Measurements from ENCODE around the gene MARK2. TPM values are rescaled to one million over a fixed set of nuclear protein-coding genes. Genes with fewer than 3 reads are reported as not detected.

The MARK2 gene
- total and polyA plus RNA-seq, 2 of the 8 experiments (the other 6 are each of a cell fraction or from before 2014, with no cell fraction given), result 19.3 to 58.5 TPM

DNA sequence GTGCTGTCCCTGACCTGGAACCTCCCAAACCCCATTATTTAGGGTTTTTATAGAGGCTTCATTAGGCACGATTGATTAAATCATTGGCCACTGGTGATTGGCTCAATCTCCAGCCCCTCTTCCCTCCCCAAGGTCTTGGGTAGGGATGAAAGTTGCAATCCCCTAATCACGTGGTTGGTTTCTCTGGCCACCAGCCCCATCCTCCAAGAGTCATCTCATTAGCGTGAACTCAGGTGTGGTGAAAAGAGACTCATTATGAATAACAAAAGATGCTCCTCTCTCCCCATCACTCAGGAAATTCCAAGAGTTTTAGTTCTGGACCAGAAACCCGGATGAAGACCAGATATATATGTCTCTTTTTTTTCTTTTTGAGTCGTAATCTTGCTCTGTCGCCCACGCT lies 7.6 kb upstream of the MARK2 start:
- Histone ChIP-seq H3K18ac (ENCODE audit: extremely low read depth, low read length) (0 out of 2 replicates have a peak overlapping the region, but pooled peaks have one; percentile 34), H3K4me3 (ENCODE audit: extremely low read depth in 1 of 4, insufficient read depth in 2 of 4, low read depth in 3 of 4, low read length in 4 of 4) (peak overlapping the region in 1 of 4 experiments; percentile 1; a peak in 1 of 8 replicates), H3K27ac (ENCODE audit: low read depth, low read length) (no peak overlapping the region), H3K56ac (replicated peaks; ENCODE audit: insufficient read length, low read depth, low read length) (no peak overlapping the region), H3K27me3 (replicated peaks in 1 of 4; ENCODE audit: control insufficient read depth in 3 of 4, extremely low read depth in 1 of 4, insufficient read depth in 3 of 4, low read length in 3 of 4) (no peaks in the 10 kb centered on the region), H3K9me3 (ENCODE audit: insufficient read depth in 2 of 2, low read depth in 1 of 2, low read length in 1 of 2) (no peaks in the 10 kb centered on the region), H3K79me1 (ENCODE audit: low read depth, low read length) (no peaks in the 10 kb centered on the region; the same call in 1 of the 2 replicates), H3K23me2 (ENCODE audit: low read depth, low read length) (no peaks in the 10 kb centered on the region), H4K5ac (ENCODE audit: insufficient read length, low read depth, low read length) (no peak overlapping the region), H2BK12ac (ENCODE audit: low read depth, low read length) (peak overlapping the region; percentile 84; the same call in 1 of the 2 replicates), H2AFZ (ENCODE audit: low read length) (no peak overlapping the region), H3K23ac (ENCODE audit: insufficient read length) (no peak overlapping the region), H2BK5ac (ENCODE audit: low read depth, low read length) (no peak overlapping the region), H3K4ac (replicated peaks; ENCODE audit: insufficient read length, low read depth, low read length) (no peak overlapping the region), H2AK5ac (ENCODE audit: low read depth, low read length) (no peak overlapping the region), H3K4me1 (replicated peaks in 1 of 4; ENCODE audit: control insufficient read depth in 3 of 4, insufficient read depth in 4 of 4, low read length in 3 of 4) (peaks cover 3 to 12% (median 8%) of the 10 kb centered on the region in 4 experiments), H4K8ac (ENCODE audit: extremely low read depth, insufficient read depth, low read length) (no peak overlapping the region), H4K91ac (replicated peaks; ENCODE audit: insufficient read length, low read length) (no peak overlapping the region), H3K9ac (replicated peaks in 1 of 4; ENCODE audit: extremely low read depth in 1 of 4, low read depth in 3 of 4, low read length in 3 of 4) (no peak overlapping the region), H4K20me1 (replicated peaks in 1 of 2; ENCODE audit: control insufficient read depth in 1 of 2, insufficient read depth in 2 of 2, low read length in 2 of 2) (peaks cover 0 to 3% of the 10 kb centered on the region in 2 experiments), H2BK120ac (replicated peaks; ENCODE audit: low read depth, low read length) (no peak overlapping the region), H2BK20ac (ENCODE audit: low read length) (0 out of 2 replicates have a peak overlapping the region, but pooled peaks have one; percentile 48), H3K79me2 (ENCODE audit: control insufficient read depth in 1 of 2, insufficient read depth in 2 of 2, low read length in 2 of 2) (no peaks in the 10 kb centered on the region), H3K14ac (ENCODE audit: insufficient read length) (no peak overlapping the region), H3K36me3 (ENCODE audit: control insufficient read depth in 2 of 4, insufficient read depth in 4 of 4, low read length in 3 of 4) (peaks cover 0 to 14% (median 4%) of the 10 kb centered on the region in 4 experiments; a peak in 5 of 8 replicates), H3K4me2 (ENCODE audit: insufficient read depth in 1 of 2, low read depth in 2 of 2, low read length in 2 of 2) (peak overlapping the region; percentile 16 to 43), H2BK15ac (ENCODE audit: low read length) (no peak overlapping the region)
- FAIRE-seq (peak; percentile 42), DNase-seq (ENCODE audit: low read depth in 1 of 2, low spot score in 2 of 2) (no peak)
- CTCF ChIA-PET (ENCODE audit: partially characterized antibody), result interaction anchor here (0.6 to 3.9 kb wide), 11 partner anchors 18 to 121 kb away, joined by 3 to 17 read pairs (median 7); partner anchors contain the start of gene ZFTA
- POLR2A ChIA-PET (ENCODE audit: partially characterized antibody), result interaction anchor here (0.6 to 9.0 kb wide), 7 partner anchors 13 to 278 kb away, joined by 3 to 85 read pairs (median 5); no protein-coding TSS in a partner anchor
- WGBS, 2 experiments (ENCODE audit: extremely low coverage in 1 of 2, insufficient coverage in 1 of 2, insufficient read length in 1 of 2, insufficient replicate concordance in 2 of 2, low coverage in 1 of 2, low lambda C conversion rate in 2 of 2, missing lambda C conversion rate in 1 of 2), result 65% methylated on average over 7 of the region's 7 CpGs; no CpG with 5 or more reads in 1 of the 2 experiments
- TF ChIP-seq, protein P1, sequence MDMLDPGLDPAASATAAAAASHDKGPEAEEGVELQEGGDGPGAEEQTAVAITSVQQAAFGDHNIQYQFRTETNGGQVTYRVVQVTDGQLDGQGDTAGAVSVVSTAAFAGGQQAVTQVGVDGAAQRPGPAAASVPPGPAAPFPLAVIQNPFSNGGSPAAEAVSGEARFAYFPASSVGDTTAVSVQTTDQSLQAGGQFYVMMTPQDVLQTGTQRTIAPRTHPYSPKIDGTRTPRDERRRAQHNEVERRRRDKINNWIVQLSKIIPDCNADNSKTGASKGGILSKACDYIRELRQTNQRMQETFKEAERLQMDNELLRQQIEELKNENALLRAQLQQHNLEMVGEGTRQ (IDR thresholded peaks at IDR 0.05; ENCODE audit: low read length), result peak; percentile 33; the same call in 1 of the 2 replicates
- TF ChIP-seq, protein P2, sequence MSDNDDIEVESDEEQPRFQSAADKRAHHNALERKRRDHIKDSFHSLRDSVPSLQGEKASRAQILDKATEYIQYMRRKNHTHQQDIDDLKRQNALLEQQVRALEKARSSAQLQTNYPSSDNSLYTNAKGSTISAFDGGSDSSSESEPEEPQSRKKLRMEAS (IDR thresholded peaks at IDR 0.05), result 0 out of 2 replicates have a peak, but pooled peaks have one; percentile 9
- TF ChIP-seq TEAD4 (IDR thresholded peaks at IDR 0.05; ENCODE audit: low read depth, low read length) (0 out of 2 replicates have a peak, but pooled peaks have one; percentile 19), KDM4A (IDR thresholded peaks at IDR 0.05; ENCODE audit: low read depth, low read length, severe bottlenecking) (no peak)
